HepG2 (cell line): ENCODE results near the gene NYAP2. TPM values are rescaled to one million over a fixed set of nuclear protein-coding genes. Genes with fewer than 3 reads are reported as not detected.

Experiments
- ATAC-seq: fragments of 200-7000 bp; cut with Tn5 transposase; 3 replicates; pipeline ENCODE4 v1.9.1; 2020; ENCODE audit warnings: mild to moderate bottlenecking, moderate library complexity
- BruUV-seq: library from RNA; stranded (reverse); fragments of 400-500 nt; replicated peaks from 2 replicates; lab custom pipeline; 2021; lab: Mats Ljungman, UMichigan
- CTCF ChIA-PET: fragments of 300-600 bp; formaldehyde crosslinking; extraction: SDS; loops from one replicate; lab custom pipeline; 2021; ENCODE audit warnings: low total read pairs, inconsistent platforms, low intra/inter-chr PET ratio; lab: Yijun Ruan, JAX
- POLR2A ChIA-PET: fragments of 350-600 bp; sonication (Branson Sonifier 250); formaldehyde crosslinking; loops from one replicate; lab custom pipeline; 2020; ENCODE audit warnings: antibody characterized with exemption, inconsistent platforms; lab: Yijun Ruan, JAX
- DNase-seq: peaks from one replicate; pipeline ENCODE4 v3.0.0-alpha.2; 2015; ENCODE audit warnings: low spot score
- FAIRE-seq: peaks from 3 replicates; lab custom pipeline; 2011; peaks lifted over from hg19 to GRCh38; lab: Jason Lieb, UNC
- H2AFZ ChIP-seq: one replicate; pipeline ENCODE4 v1.6.1; 2011; ENCODE audit warnings: low read length, inconsistent platforms
- H3K27ac ChIP-seq: fragments of 300-600 bp; 3 replicates; pipeline ENCODE4 v1.8.0; 2011; ENCODE audit warnings: mixed run types, mild to moderate bottlenecking, mixed read lengths, low read length, inconsistent platforms; ENCODE audit not compliant: insufficient read depth; ENCODE audit errors: extremely low read length
- H3K27me3 ChIP-seq, 2 experiments: fragments of 200-600 bp in 1 of 2; 2 replicates in 1 of 2; 3 replicates in 1 of 2; pipeline versions ENCODE4 v1.6.0 to v1.8.0; 2011; ENCODE audit warnings: low read length in 2 of 2, mild to moderate bottlenecking in 2 of 2, moderate library complexity in 2 of 2, inconsistent platforms in 1 of 2; ENCODE audit not compliant: insufficient read depth in 2 of 2, control insufficient read depth in 1 of 2
- H3K36me3 ChIP-seq, 2 experiments: fragments of 200-600 bp in 1 of 2; replicated peaks in 1 of 2; 2 replicates in 1 of 2; 3 replicates in 1 of 2; pipeline versions ENCODE4 v1.5.1 to v1.8.0; 2011; ENCODE audit warnings: low read length in 2 of 2, inconsistent platforms in 1 of 2; ENCODE audit not compliant: insufficient read depth in 2 of 2, control insufficient read depth in 1 of 2
- H3K4me1 ChIP-seq: 2 replicates; pipeline ENCODE4 v1.5.1; 2012; ENCODE audit warnings: low read length, inconsistent platforms; ENCODE audit not compliant: insufficient read depth
- H3K4me2 ChIP-seq: 2 replicates; pipeline ENCODE4 v1.6.0; 2011; ENCODE audit warnings: low read depth, low read length, inconsistent platforms
- H3K4me3 ChIP-seq, 3 experiments: fragments of 200-600 bp in 1 of 3; sonication (generic), shearing (Covaris generic) in 1 of 3; replicated peaks in 1 of 3; 2 replicates each; pipeline ENCODE4 v1.5.1; 2011 to 2016; ENCODE audit warnings: low read length in 3 of 3, inconsistent platforms in 2 of 3, low read depth in 2 of 3, mild to moderate bottlenecking in 2 of 3, control low read depth in 1 of 3, mixed read lengths in 1 of 3; ENCODE audit not compliant: insufficient read depth in 1 of 3
- H3K79me2 ChIP-seq: one replicate; pipeline ENCODE4 v1.6.1; 2011; ENCODE audit warnings: low read length, inconsistent platforms; ENCODE audit not compliant: insufficient read depth
- H3K9ac ChIP-seq: 2 replicates; pipeline ENCODE4 v1.6.0; 2011; ENCODE audit warnings: mild to moderate bottlenecking, low read depth, low read length, inconsistent platforms; ENCODE audit not compliant: insufficient read depth
- H3K9me3 ChIP-seq: 2 replicates; pipeline ENCODE4 v1.5.1; 2012; ENCODE audit warnings: mild to moderate bottlenecking, low read length
- H4K20me1 ChIP-seq: 2 replicates; pipeline ENCODE4 v1.6.0; 2011; ENCODE audit warnings: inconsistent platforms, mild to moderate bottlenecking, low read length, moderate library complexity; ENCODE audit not compliant: insufficient read depth
- ATF4 ChIP-seq, 2 experiments: fragments of 450-650 bp in 1 of 2; sonication (generic) in 1 of 2; formaldehyde crosslinking; IDR thresholded peaks; 2 replicates each; pipeline versions ENCODE4 v1.5.0 to v1.8.0; 2020 to 2022; ENCODE audit warnings: mild to moderate bottlenecking in 1 of 2, missing genetic modification reagents in 1 of 2
- MAFF ChIP-seq: IDR thresholded peaks from 2 replicates; pipeline ENCODE4 v1.6.1; 2011; ENCODE audit warnings: low read depth, low read length, improper control_type of control experiment
- MAFK ChIP-seq, 2 experiments: IDR thresholded peaks in 1 of 2; conservative IDR thresholded peaks in 1 of 2; 2 replicates each; pipeline ENCODE4 v1.6.1; 2011; ENCODE audit warnings: improper control_type of control experiment in 2 of 2, low read length in 2 of 2
- NFE2L2 ChIP-seq: fragments of 150-350 bp; IDR thresholded peaks from 2 replicates; pipeline ENCODE4 v1.6.1; 2014; ENCODE audit warnings: low read length
- PAXIP1 ChIP-seq: sonication (generic); formaldehyde crosslinking; conservative IDR thresholded peaks from 2 replicates; pipeline ENCODE4 v1.4.0; 2020; ENCODE audit warnings: mild to moderate bottlenecking, missing genetic modification reagents, moderate library complexity
- SRF ChIP-seq: IDR thresholded peaks from 2 replicates; pipeline ENCODE4 v1.6.1; 2011; ENCODE audit warnings: mild to moderate bottlenecking, low read depth, low read length, moderate library complexity
- ZFP36L2 ChIP-seq: sonication (generic); formaldehyde crosslinking; IDR thresholded peaks from 2 replicates; pipeline ENCODE4 v1.4.0; 2020; ENCODE audit warnings: missing genetic modification reagents
- ZNF264 ChIP-seq: sonication (generic); formaldehyde crosslinking; IDR thresholded peaks from 2 replicates; pipeline ENCODE4 v1.4.0; 2020; ENCODE audit warnings: missing genetic modification reagents
- ZNF432 ChIP-seq: sonication (generic); formaldehyde crosslinking; IDR thresholded peaks from 2 replicates; pipeline ENCODE4 v1.5.0; 2020; ENCODE audit warnings: missing genetic modification reagents, mild to moderate bottlenecking, borderline replicate concordance
- ZNF780A ChIP-seq: sonication (generic); formaldehyde crosslinking; IDR thresholded peaks from 2 replicates; pipeline ENCODE4 v1.8.0; 2022; ENCODE audit warnings: mild to moderate bottlenecking, missing genetic modification reagents, moderate library complexity
- WGBS: methylation state at CpG from one replicate; pipeline ENCODE4 v1.1.6; 2017; ENCODE audit warnings: low lambda C conversion rate; 5-methylcytosine and 5-hydroxymethylcytosine counted together
- in situ Hi-C: cut with HindIII; loops from 2 replicates; pipeline ENCODE4 v1.10.0; 2017; ENCODE audit warnings: low pct_unique_long_range_greater_than_20kb; ENCODE audit not compliant: extremely low pct_ligation_motif_present
- intact Hi-C: fragments of 100-400 bp; cut with micrococcal nuclease; formaldehyde crosslinking; loops from one replicate; pipeline ENCODE4 v1.10.0; 2022; ENCODE audit not compliant: unreplicated experiment
- polyA plus RNA-seq, 8 experiments: library from polyadenylated mRNA; depleted of rRNA in 3 of 8; stranded (reverse) in 7 of 8; unstranded in 1 of 8; fragments of >200 nt; fragmentation: Illumina TruSeq in 4 of 8; extraction: Trizol in 4 of 8; gene quantifications; 2 replicates each; pipeline versions ENCODE4 v1.2.1 to v1.2.3, GENCODE V29; 2011 to 2016; ENCODE audit warnings: low read depth in 4 of 8, missing spikeins in 1 of 8, mixed read lengths in 1 of 8; ENCODE audit not compliant: insufficient read depth in 1 of 8
- total RNA-seq, 5 experiments: library from RNA; depleted of rRNA; stranded (reverse); fragments of >200 nt; fragmentation: Illumina TruSeq; extraction: Trizol; gene quantifications; 2 replicates each; pipeline ENCODE4 v1.2.3, GENCODE V29; 2016; ENCODE audit warnings: low read depth in 1 of 5
- TF ChIP-seq, protein P1 (sequence below): sonication (generic); formaldehyde crosslinking; IDR thresholded peaks from 2 replicates; pipeline ENCODE4 v1.5.1; 2020; ENCODE audit warnings: missing genetic modification reagents, mild to moderate bottlenecking, borderline replicate concordance

NYAP2 gene
- total and polyA plus RNA-seq, 2 of the 13 experiments (the other 11 are each of a cell fraction or from before 2014, with no cell fraction given), result not detected

GRCh38 chr2:225463449-225463848 is 63.9 kb downstream of the NYAP2 start:
- H3K9me3 ChIP-seq, result no peaks in the 10 kb centered on the region
- H4K20me1 ChIP-seq, result no peaks in the 10 kb centered on the region
- TF ChIP-seq ZNF780A (no peak), PAXIP1 (CRISPR knock-in tag) (no peak), MAFF (0 out of 2 replicates have a peak, but pooled peaks have one; percentile 36), ZNF432 (CRISPR knock-in tag) (no peak), MAFK (conservative IDR thresholded peaks at IDR 0.05 in 1 of 2, IDR thresholded peaks at IDR 0.05 in 1 of 2; ENCODE audit: low read length in 2 of 2) (peak; percentile 54 to 55), ZFP36L2 (CRISPR knock-in tag) (no peak), SRF (no peak), ATF4 (CRISPR knock-in tag; IDR thresholded peaks at IDR 0.05) (no peak), NFE2L2 (no peak), ZNF264 (CRISPR knock-in tag) (no peak)
- TF ChIP-seq, protein P1, sequence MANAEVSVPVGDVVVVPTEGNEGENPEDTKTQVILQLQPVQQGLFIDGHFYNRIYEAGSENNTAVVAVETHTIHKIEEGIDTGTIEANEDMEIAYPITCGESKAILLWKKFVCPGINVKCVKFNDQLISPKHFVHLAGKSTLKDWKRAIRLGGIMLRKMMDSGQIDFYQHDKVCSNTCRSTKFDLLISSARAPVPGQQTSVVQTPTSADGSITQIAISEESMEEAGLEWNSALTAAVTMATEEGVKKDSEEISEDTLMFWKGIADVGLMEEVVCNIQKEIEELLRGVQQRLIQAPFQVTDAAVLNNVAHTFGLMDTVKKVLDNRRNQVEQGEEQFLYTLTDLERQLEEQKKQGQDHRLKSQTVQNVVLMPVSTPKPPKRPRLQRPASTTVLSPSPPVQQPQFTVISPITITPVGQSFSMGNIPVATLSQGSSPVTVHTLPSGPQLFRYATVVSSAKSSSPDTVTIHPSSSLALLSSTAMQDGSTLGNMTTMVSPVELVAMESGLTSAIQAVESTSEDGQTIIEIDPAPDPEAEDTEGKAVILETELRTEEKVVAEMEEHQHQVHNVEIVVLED, result no peak
- H3K4me1 ChIP-seq, result no peaks in the 10 kb centered on the region
- no peak for ATAC-seq
- no peak for FAIRE-seq
- DNase-seq, result no peak
- no peak overlapping the region for H3K4me2 ChIP-seq
- H3K36me3 ChIP-seq, result no peaks in the 10 kb centered on the region
- intact Hi-C loops, result no loop called here
- no peaks in the 10 kb centered on the region; a peak in 2 of 5 replicates for H3K27me3 ChIP-seq
- in situ Hi-C loops, result no loop called here
- BruUV-seq, result no TSS peak
- H2AFZ ChIP-seq, result no peak overlapping the region
- no peak overlapping the region for H3K9ac ChIP-seq
- 0% methylated on average over 1 of the region's 1 CpG for WGBS
- POLR2A ChIA-PET, result no interaction called here
- H3K79me2 ChIP-seq, result no peaks in the 10 kb centered on the region
- no peak overlapping the region for H3K27ac ChIP-seq
- no peak overlapping the region for H3K4me3 ChIP-seq
- CTCF ChIA-PET, result no interaction called here
